ENCODE data around the gene KIAA0408. TPM values are rescaled to one million over a fixed set of nuclear protein-coding genes. Genes with fewer than 3 reads are reported as not detected.
A peak's percentile ranks its signal among the peaks of the same experiment; 100 is the strongest.

Gene KIAA0408
- total and polyA plus RNA-seq, 4 donors: 0.07 to 0.28 TPM; not detected in 2

DNA sequence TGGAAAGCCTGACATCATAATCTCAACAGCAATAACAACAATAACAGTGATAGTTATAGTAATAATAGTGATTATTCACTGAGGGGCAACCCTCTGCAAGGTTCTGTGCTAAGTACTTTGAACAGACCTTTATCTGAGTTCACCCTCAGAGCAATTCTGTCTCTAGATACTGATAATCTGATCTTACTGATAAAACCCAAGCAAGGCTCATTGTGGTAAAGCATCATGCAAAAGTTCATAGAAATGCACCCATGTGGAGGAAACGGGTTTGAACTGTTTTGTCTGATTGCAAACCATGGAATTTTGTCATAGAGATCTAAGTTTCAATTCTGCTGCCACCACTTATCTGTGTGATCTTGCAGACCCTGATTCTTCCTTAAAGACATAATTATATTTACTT, 1.3 kb upstream of the KIAA0408 start:
- no peak for TF ChIP-seq YY1 (IDR thresholded peaks at IDR 0.05)
- peaks cover 2 to 33% (median 19%) of the 10 kb centered on the region in 4 donors for H3K4me1 ChIP-seq (ENCODE audit: control insufficient read depth in 4 of 4, insufficient read depth in 4 of 4, low read length in 3 of 4)
- H3K9ac ChIP-seq (ENCODE audit: low read depth in 1 of 2, low read length in 2 of 2): no peak overlapping the region
- no peaks in the 10 kb centered on the region for H3K36me3 ChIP-seq (ENCODE audit: control insufficient read depth in 4 of 4, insufficient read depth in 3 of 4, low read depth in 1 of 4, low read length in 3 of 4)
- H3K27ac ChIP-seq (ENCODE audit: low read depth in 1 of 2, low read length in 2 of 2): no peak overlapping the region
- no peak overlapping the region for H3K4me3 ChIP-seq (ENCODE audit: low read depth in 1 of 3, low read length in 3 of 3)
- DNase-seq (ENCODE audit: low spot score): no peak
- no peaks in the 10 kb centered on the region for H3K27me3 ChIP-seq (ENCODE audit: control insufficient read depth in 4 of 4, insufficient read depth in 4 of 4, low read length in 3 of 4)
- 88% methylated on average over 1 of the region's 1 CpG for WGBS
- no peaks in the 10 kb centered on the region for H3K9me3 ChIP-seq (ENCODE audit: control insufficient read depth in 4 of 4, low read length in 3 of 4)

- DNase-seq (ENCODE audit: low spot score): no peak
Observed at GRCh38 chr6:127458817-127459216, 372 bp downstream of the KIAA0408 start.

More at GRCh38 chr6:127458817-127459216, 372 bp downstream of the KIAA0408 start:
- no peaks in the 10 kb centered on the region for H3K36me3 ChIP-seq (ENCODE audit: control insufficient read depth in 4 of 4, insufficient read depth in 3 of 4, low read depth in 1 of 4, low read length in 3 of 4)
- TF ChIP-seq JUND (IDR thresholded peaks at IDR 0.05) (peak; percentile 25 to 52), MAX (IDR thresholded peaks at IDR 0.05) (peak; percentile 21), HNF4G (IDR thresholded peaks at IDR 0.05) (peak; percentile 43), YY1 (IDR thresholded peaks at IDR 0.05) (peak; percentile 30), ATF3 (IDR thresholded peaks at IDR 0.05) (peak; percentile 33), FOXA2 (IDR thresholded peaks at IDR 0.05) (no peak), RXRA (IDR thresholded peaks at IDR 0.05) (peak; percentile 24 to 25), FOXA1 (IDR thresholded peaks at IDR 0.05) (no peak), HNF4A (conservative IDR thresholded peaks at IDR 0.05) (peak; percentile 79 to 81), EGR1 (IDR thresholded peaks at IDR 0.05; ENCODE audit: low read depth in 2 of 2) (peak in 1 of 2 donors; percentile 45), CTCF (IDR thresholded peaks at IDR 0.05; ENCODE audit: low read depth, low read length, missing input control) (no peak)
- TF ChIP-seq, protein P1, sequence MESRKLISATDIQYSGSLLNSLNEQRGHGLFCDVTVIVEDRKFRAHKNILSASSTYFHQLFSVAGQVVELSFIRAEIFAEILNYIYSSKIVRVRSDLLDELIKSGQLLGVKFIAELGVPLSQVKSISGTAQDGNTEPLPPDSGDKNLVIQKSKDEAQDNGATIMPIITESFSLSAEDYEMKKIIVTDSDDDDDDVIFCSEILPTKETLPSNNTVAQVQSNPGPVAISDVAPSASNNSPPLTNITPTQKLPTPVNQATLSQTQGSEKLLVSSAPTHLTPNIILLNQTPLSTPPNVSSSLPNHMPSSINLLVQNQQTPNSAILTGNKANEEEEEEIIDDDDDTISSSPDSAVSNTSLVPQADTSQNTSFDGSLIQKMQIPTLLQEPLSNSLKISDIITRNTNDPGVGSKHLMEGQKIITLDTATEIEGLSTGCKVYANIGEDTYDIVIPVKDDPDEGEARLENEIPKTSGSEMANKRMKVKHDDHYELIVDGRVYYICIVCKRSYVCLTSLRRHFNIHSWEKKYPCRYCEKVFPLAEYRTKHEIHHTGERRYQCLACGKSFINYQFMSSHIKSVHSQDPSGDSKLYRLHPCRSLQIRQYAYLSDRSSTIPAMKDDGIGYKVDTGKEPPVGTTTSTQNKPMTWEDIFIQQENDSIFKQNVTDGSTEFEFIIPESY (IDR thresholded peaks at IDR 0.05): peak; percentile 42
- H3K4me1 ChIP-seq (ENCODE audit: control insufficient read depth in 4 of 4, insufficient read depth in 4 of 4, low read length in 3 of 4): peaks cover 2 to 33% (median 19%) of the 10 kb centered on the region in 4 donors
- no peaks in the 10 kb centered on the region for H3K27me3 ChIP-seq (ENCODE audit: control insufficient read depth in 4 of 4, insufficient read depth in 4 of 4, low read length in 3 of 4)
- peak overlapping the region in 1 of 3 donors; percentile 2 for H3K4me3 ChIP-seq (ENCODE audit: low read depth in 1 of 3, low read length in 3 of 3)
- H3K9ac ChIP-seq (ENCODE audit: low read depth in 1 of 2, low read length in 2 of 2): no peak overlapping the region
- peak overlapping the region; percentile 36 to 61 for H3K27ac ChIP-seq (ENCODE audit: low read depth in 1 of 2, low read length in 2 of 2)
- no peaks in the 10 kb centered on the region for H3K9me3 ChIP-seq (ENCODE audit: control insufficient read depth in 4 of 4, low read length in 3 of 4)
- WGBS: 40% methylated on average over 4 of the region's 4 CpGs
